Right lung (tissue), 5 donors: ENCODE results near the gene CD300E. TPM values are rescaled to one million over a fixed set of nuclear protein-coding genes. Genes with fewer than 3 reads are reported as not detected.

ENCODE experiments used
- DNase-seq, 2 donors: peaks; one replicate each; pipeline ENCODE4 v3.0.0-alpha.2; 2013
- polyA plus RNA-seq, 5 donors: library from polyadenylated mRNA; unstranded; fragments of 120-200 nt; gene quantifications; one replicate each; pipeline versions ENCODE4 v1.2.1 to v1.2.3, GENCODE V29; 2013; ENCODE audit warnings: inconsistent platforms in 1 of 5, low replicate concordance in 1 of 5; ENCODE audit not compliant: insufficient read length in 5 of 5, insufficient read depth in 1 of 5

The CD300E gene
- polyA plus RNA-seq, 5 donors: 0.29 to 0.46 (median 0.41) TPM

DNA sequence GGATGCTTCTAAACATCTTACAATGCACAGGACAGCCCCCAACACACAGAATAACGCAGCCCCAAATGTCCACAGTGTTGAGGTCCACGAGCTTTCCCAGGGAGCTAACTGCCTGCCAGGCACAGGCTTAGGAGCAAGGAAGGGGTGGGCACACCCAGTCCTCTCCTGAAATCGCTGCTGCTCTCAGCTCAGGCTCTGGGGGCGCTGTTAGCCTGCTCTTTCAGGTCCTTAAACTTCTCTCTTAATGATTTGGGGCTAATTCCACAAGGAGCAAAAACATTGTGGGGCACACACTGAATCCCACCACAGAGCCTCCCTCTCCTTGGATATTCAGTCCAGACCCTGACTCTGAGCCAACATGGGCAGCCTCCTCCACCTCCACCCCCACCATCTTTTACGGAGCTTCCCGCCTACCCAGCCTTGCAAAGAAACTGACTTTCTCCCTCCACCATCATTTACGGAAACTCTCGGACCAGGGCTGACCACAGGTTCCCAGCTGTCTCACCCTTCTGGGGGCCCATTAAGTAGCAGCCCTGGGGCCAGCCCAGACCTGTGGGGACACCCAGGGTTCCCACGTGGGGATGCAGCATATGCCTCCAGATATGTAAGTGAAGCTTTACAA lies 57.3 kb downstream of the CD300E start:
- DNase-seq: peak in 1 of 2 donors; percentile 2

DNA sequence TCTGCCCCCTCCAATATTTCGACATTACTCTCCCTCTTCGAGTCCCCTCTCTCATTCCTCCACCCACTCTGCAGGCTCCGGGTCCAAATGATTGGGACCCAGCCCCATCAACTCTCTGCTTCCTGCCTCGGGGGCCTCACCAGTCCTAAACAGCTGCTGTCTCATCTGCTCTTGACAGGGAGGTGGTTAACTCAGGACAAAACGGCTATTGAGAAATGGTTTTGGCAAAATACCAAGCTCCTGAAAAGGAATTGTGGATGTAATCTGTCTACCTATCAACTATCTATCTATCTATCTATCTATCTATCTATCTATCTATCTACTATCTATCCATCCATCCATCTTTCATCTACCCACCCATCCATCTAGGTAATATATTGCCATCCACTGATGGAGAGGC lies 58.4 kb downstream of the CD300E start:
- no peak for DNase-seq

DNA sequence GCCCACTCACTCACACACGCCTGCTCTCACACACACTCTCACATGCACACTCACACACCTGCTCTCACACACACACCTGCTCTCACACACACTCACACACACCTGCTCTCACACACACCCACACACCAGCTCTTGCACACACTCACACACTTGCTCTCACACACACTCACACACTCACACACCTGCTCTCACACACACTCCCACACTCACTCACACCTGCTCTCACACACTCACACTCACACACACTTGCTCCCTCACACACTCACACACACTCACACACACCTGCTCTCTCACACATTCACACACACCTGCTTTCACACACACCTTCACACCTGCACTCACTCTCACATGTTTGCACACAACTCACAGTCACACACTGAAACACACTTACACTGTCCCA lies 60.2 kb downstream of the CD300E start:
- no peak for DNase-seq

DNA sequence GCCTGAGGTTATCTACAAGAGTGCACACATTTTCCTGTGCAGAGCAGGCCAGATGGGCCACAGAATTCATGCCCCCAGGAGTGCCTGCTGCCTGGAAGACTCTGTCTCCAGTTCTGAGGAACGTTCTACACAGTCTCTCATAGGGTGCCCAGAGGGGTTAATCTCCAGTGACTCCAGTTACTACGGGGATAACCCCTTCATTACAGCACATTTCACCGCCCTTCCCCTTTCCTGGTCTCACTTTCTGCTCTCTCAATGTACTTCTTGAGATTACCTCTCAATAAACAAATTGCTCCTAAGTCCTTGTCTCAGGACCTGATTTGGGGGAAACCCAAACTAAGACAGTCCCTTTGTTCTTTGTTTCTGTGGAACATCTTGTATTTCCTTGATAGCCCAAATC lies 62.0 kb downstream of the CD300E start:
- no peak for DNase-seq

Other genes starting within 250 kb of the CD300E start
- 10 to 100 TPM; 40.1 to 70.8 (median 51.4) TPM for gene GPRC5C, start 191.7 kb downstream of the CD300E start, polyA plus RNA-seq
- gene CD300A, start 157.1 kb downstream of the CD300E start, polyA plus RNA-seq: 1 to 10 TPM; 1.6 to 3.6 (median 2.1) TPM
- gene CD300LB, start 92.3 kb downstream of the CD300E start, polyA plus RNA-seq: under 1 TPM; 0.22 to 0.44 (median 0.25) TPM
- gene CD300C, start 77.6 kb downstream of the CD300E start, polyA plus RNA-seq: 1 to 10 TPM in 1 of 5 donors, under 1 TPM in 4; 0.23 to 1.1 (median 0.69) TPM
- under 1 TPM in 3 of 5 donors, not detected in 2; 0.30 to 0.48 (median 0.34) TPM for gene CD300H, start 56.2 kb downstream of the CD300E start, polyA plus RNA-seq
- gene CD300LD, start 31.5 kb downstream of the CD300E start, polyA plus RNA-seq: under 1 TPM in 1 of 5 donors, not detected in 4; 0.08 TPM
- gene CD300LF, start 89.2 kb upstream of the CD300E start, polyA plus RNA-seq: under 1 TPM; 0.54 to 0.68 (median 0.62) TPM
- 10 to 100 TPM in 3 of 5 donors, 1 to 10 TPM in 2; 9.1 to 11.3 (median 10.5) TPM for gene RAB37, start 113.5 kb upstream of the CD300E start, polyA plus RNA-seq
- gene NHERF1, start 124.9 kb upstream of the CD300E start, polyA plus RNA-seq: 10 to 100 TPM; 37.9 to 74.9 (median 44.8) TPM
- gene NAT9, start 152.6 kb upstream of the CD300E start, polyA plus RNA-seq: 10 to 100 TPM; 39.2 to 55.3 (median 47.9) TPM
- gene GRIN2C, start 236.1 kb upstream of the CD300E start, polyA plus RNA-seq: under 1 TPM; 0.15 to 0.38 (median 0.21) TPM
- gene FDXR, start 249.3 kb upstream of the CD300E start, polyA plus RNA-seq: 1 to 10 TPM; 4.6 to 8.3 (median 7.5) TPM